ENCODE data around the gene SPATA13.

Gene SPATA13

GRCh38 chr13:24282256-24282655, 121.7 kb downstream of the SPATA13 start:
- TF ChIP-seq, protein P1, sequence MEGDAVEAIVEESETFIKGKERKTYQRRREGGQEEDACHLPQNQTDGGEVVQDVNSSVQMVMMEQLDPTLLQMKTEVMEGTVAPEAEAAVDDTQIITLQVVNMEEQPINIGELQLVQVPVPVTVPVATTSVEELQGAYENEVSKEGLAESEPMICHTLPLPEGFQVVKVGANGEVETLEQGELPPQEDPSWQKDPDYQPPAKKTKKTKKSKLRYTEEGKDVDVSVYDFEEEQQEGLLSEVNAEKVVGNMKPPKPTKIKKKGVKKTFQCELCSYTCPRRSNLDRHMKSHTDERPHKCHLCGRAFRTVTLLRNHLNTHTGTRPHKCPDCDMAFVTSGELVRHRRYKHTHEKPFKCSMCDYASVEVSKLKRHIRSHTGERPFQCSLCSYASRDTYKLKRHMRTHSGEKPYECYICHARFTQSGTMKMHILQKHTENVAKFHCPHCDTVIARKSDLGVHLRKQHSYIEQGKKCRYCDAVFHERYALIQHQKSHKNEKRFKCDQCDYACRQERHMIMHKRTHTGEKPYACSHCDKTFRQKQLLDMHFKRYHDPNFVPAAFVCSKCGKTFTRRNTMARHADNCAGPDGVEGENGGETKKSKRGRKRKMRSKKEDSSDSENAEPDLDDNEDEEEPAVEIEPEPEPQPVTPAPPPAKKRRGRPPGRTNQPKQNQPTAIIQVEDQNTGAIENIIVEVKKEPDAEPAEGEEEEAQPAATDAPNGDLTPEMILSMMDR (conservative IDR thresholded peaks at IDR 0.05; ENCODE audit: low read depth, low read length) = no peak
- no peaks in the 10 kb centered on the region for H3K79me2 ChIP-seq (ENCODE audit: insufficient read depth, low read depth)
- no peak overlapping the region for H3K4me3 ChIP-seq (IDR thresholded peaks at IDR 0.05; ENCODE audit: insufficient read depth, low read depth, low read length)
- H4K20me1 ChIP-seq (ENCODE audit: insufficient read depth) = no peaks in the 10 kb centered on the region
- no peaks in the 10 kb centered on the region for H3K27me3 ChIP-seq (ENCODE audit: insufficient read depth, low read depth)
- H3K36me3 ChIP-seq (ENCODE audit: insufficient read depth) = no peaks in the 10 kb centered on the region
- no peak overlapping the region for H3K9ac ChIP-seq
- H3K4me1 ChIP-seq (ENCODE audit: low read depth, poor library complexity, severe bottlenecking) = no peaks in the 10 kb centered on the region
- H3K27ac ChIP-seq = no peak overlapping the region
- H2AFZ ChIP-seq (ENCODE audit: low read depth) = no peak overlapping the region
- H3K4me2 ChIP-seq = no peak overlapping the region

GRCh38 chr13:24284889-24285565, 124.5 kb downstream of the SPATA13 start:
- TF ChIP-seq, protein P1 (conservative IDR thresholded peaks at IDR 0.05; ENCODE audit: low read depth, low read length) = no peak
- no peaks in the 10 kb centered on the region for H3K79me2 ChIP-seq (ENCODE audit: insufficient read depth, low read depth)
- H3K27ac ChIP-seq = no peak overlapping the region
- no peak overlapping the region for H2AFZ ChIP-seq (ENCODE audit: low read depth)
- H3K4me3 ChIP-seq (IDR thresholded peaks at IDR 0.05; ENCODE audit: insufficient read depth, low read depth, low read length) = no peak overlapping the region
- no peaks in the 10 kb centered on the region for H3K36me3 ChIP-seq (ENCODE audit: insufficient read depth)
- no peaks in the 10 kb centered on the region for H4K20me1 ChIP-seq (ENCODE audit: insufficient read depth)
- H3K27me3 ChIP-seq (ENCODE audit: insufficient read depth, low read depth) = no peaks in the 10 kb centered on the region
- H3K4me2 ChIP-seq = no peak overlapping the region
- no peak overlapping the region for H3K9ac ChIP-seq
- no peaks in the 10 kb centered on the region for H3K4me1 ChIP-seq (ENCODE audit: low read depth, poor library complexity, severe bottlenecking)

GRCh38 chr13:24286624-24287023, 126.1 kb downstream of the SPATA13 start:
- H4K20me1 ChIP-seq (ENCODE audit: insufficient read depth) = no peaks in the 10 kb centered on the region
- H3K27me3 ChIP-seq (ENCODE audit: insufficient read depth, low read depth) = no peaks in the 10 kb centered on the region
- H3K79me2 ChIP-seq (ENCODE audit: insufficient read depth, low read depth) = no peaks in the 10 kb centered on the region
- H2AFZ ChIP-seq (ENCODE audit: low read depth) = no peak overlapping the region
- H3K27ac ChIP-seq = no peak overlapping the region
- no peak overlapping the region for H3K4me3 ChIP-seq (IDR thresholded peaks at IDR 0.05; ENCODE audit: insufficient read depth, low read depth, low read length)
- TF ChIP-seq, protein P1 (conservative IDR thresholded peaks at IDR 0.05; ENCODE audit: low read depth, low read length) = no peak
- no peaks in the 10 kb centered on the region for H3K4me1 ChIP-seq (ENCODE audit: low read depth, poor library complexity, severe bottlenecking)
- H3K4me2 ChIP-seq = no peak overlapping the region
- no peak overlapping the region for H3K9ac ChIP-seq
- H3K36me3 ChIP-seq (ENCODE audit: insufficient read depth) = no peaks in the 10 kb centered on the region

DNA sequence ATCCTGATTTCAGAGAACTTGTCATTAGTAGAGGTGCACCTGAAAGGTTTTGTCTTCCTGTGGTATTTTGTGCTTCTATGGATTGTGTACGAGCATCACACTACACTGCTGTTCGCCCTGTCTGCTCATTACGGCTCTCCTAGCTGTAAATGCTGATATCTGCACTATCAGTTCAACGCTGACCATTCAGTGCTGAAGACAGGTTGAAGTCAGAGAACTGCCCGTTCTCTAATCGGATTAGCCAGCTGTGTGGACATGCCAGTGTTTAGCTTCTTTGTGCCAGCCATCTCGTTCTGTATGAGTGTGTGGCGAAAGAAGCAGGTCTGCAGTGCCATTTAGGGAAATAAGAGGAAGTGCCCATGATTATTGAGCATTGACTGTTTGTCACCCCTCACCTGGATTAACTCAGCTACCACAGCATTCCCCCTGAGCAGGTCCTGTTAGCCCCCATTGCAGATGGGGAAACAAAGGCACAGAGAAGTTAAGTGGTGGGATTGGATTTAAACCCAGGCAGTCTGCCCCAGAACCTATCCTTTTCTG, 127.3 kb downstream of the SPATA13 start:
- Histone ChIP-seq H3K4me1 (ENCODE audit: low read depth, poor library complexity, severe bottlenecking) (no peaks in the 10 kb centered on the region), H3K79me2 (ENCODE audit: insufficient read depth, low read depth) (no peaks in the 10 kb centered on the region), H3K9ac (no peak overlapping the region), H3K36me3 (ENCODE audit: insufficient read depth) (no peaks in the 10 kb centered on the region), H3K27me3 (ENCODE audit: insufficient read depth, low read depth) (no peaks in the 10 kb centered on the region), H2AFZ (ENCODE audit: low read depth) (no peak overlapping the region), H3K27ac (no peak overlapping the region), H3K4me3 (IDR thresholded peaks at IDR 0.05; ENCODE audit: insufficient read depth, low read depth, low read length) (no peak overlapping the region), H3K4me2 (no peak overlapping the region), H4K20me1 (ENCODE audit: insufficient read depth) (no peaks in the 10 kb centered on the region)
- TF ChIP-seq, protein P1 (conservative IDR thresholded peaks at IDR 0.05; ENCODE audit: low read depth, low read length) = no peak

Data from KMS-11 (cell line).